OCI-LY7 (cell line): ENCODE measurements around the gene F3.

Source experiments
- CTCF ChIP-seq: fragments of 200-600 bp; sonication (generic); conservative IDR thresholded peaks from 2 replicates; pipeline ENCODE4 v1.5.1; 2014; ENCODE audit warnings: mild to moderate bottlenecking, antibody characterized with exemption, low read length, moderate library complexity, mixed read lengths
- EZH2phosphoT487 ChIP-seq: fragments of 200-600 bp; sonication (generic); IDR thresholded peaks from 2 replicates; pipeline ENCODE4 v1.6.1; 2018; ENCODE audit warnings: low read depth, borderline replicate concordance, mild to moderate bottlenecking, mixed run types, antibody characterized with exemption, low read length, moderate library complexity, mixed read lengths

GRCh38 chr1:94524531-94524930 lies 17.0 kb downstream of the F3 start:
- TF ChIP-seq CTCF, result no peak
- TF ChIP-seq EZH2phosphoT487, result no peak
